ENCODE data around the gene PITX3. TPM values are rescaled to one million over a fixed set of nuclear protein-coding genes. Genes with fewer than 3 reads are reported as not detected.

The PITX3 gene
- polyA plus RNA-seq, 1 donor from 2014 or later, result not detected

DNA sequence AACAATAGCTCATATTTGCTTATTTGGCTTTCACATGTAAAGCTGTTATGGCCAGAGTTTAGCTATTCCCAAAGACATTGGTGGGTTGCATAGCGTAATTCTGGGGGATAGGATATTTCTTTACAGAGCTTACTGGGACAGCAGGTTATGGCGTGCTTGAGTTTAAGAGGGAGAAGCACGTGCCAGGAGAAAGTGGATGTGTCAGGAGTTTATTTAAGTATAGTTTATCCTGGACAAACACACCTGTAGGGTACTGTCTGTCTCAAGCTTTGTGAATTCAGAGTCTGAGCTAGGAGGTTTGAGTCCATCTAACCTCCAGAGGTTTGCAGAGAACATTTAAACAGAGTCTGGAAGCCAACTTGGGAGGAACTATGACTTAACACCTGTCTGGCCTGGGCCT, 25.4 kb upstream of the PITX3 start:
- peaks cover 4% of the 10 kb centered on the region for H3K36me3 ChIP-seq (ENCODE audit: insufficient read depth, low read length)
- no peak overlapping the region for H3K4me2 ChIP-seq (ENCODE audit: low read length)
- H3K9me2 ChIP-seq (ENCODE audit: insufficient read depth, low read length), result no peaks in the 10 kb centered on the region
- no peak for TF ChIP-seq CTCF (IDR thresholded peaks at IDR 0.05; ENCODE audit: poor library complexity, severe bottlenecking)
- TF ChIP-seq EZH2 (IDR thresholded peaks at IDR 0.05; ENCODE audit: borderline replicate concordance, insufficient read depth, low read length, poor library complexity, severe bottlenecking), result no peak
- TF ChIP-seq SMC3 (conservative IDR thresholded peaks at IDR 0.05; ENCODE audit: poor library complexity), result no peak
- no peak for TF ChIP-seq MXI1 (conservative IDR thresholded peaks at IDR 0.05; ENCODE audit: poor library complexity, severe bottlenecking)
- TF ChIP-seq, protein P1, sequence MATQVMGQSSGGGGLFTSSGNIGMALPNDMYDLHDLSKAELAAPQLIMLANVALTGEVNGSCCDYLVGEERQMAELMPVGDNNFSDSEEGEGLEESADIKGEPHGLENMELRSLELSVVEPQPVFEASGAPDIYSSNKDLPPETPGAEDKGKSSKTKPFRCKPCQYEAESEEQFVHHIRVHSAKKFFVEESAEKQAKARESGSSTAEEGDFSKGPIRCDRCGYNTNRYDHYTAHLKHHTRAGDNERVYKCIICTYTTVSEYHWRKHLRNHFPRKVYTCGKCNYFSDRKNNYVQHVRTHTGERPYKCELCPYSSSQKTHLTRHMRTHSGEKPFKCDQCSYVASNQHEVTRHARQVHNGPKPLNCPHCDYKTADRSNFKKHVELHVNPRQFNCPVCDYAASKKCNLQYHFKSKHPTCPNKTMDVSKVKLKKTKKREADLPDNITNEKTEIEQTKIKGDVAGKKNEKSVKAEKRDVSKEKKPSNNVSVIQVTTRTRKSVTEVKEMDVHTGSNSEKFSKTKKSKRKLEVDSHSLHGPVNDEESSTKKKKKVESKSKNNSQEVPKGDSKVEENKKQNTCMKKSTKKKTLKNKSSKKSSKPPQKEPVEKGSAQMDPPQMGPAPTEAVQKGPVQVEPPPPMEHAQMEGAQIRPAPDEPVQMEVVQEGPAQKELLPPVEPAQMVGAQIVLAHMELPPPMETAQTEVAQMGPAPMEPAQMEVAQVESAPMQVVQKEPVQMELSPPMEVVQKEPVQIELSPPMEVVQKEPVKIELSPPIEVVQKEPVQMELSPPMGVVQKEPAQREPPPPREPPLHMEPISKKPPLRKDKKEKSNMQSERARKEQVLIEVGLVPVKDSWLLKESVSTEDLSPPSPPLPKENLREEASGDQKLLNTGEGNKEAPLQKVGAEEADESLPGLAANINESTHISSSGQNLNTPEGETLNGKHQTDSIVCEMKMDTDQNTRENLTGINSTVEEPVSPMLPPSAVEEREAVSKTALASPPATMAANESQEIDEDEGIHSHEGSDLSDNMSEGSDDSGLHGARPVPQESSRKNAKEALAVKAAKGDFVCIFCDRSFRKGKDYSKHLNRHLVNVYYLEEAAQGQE (IDR thresholded peaks at IDR 0.05; ENCODE audit: borderline replicate concordance), result no peak
- no peak for TF ChIP-seq POLR2AphosphoS5 (IDR thresholded peaks at IDR 0.05)
- no peak for TF ChIP-seq EP300 (conservative IDR thresholded peaks at IDR 0.05; ENCODE audit: poor library complexity, severe bottlenecking)
- no peak for TF ChIP-seq TAF1 (IDR thresholded peaks at IDR 0.05; ENCODE audit: low read depth)
- TF ChIP-seq RAD21 (conservative IDR thresholded peaks at IDR 0.05), result no peak
- H2AFZ ChIP-seq (ENCODE audit: low read depth, low read length), result no peak overlapping the region
- H3K4me3 ChIP-seq (ENCODE audit: low read length), result no peak overlapping the region
- H4K20me1 ChIP-seq (ENCODE audit: insufficient read depth), result no peaks in the 10 kb centered on the region
- peaks cover 16% of the 10 kb centered on the region for H3K79me2 ChIP-seq (replicated peaks; ENCODE audit: insufficient read depth, low read length)
- no peaks in the 10 kb centered on the region for H3K9me3 ChIP-seq (ENCODE audit: low read length)
- H3K9ac ChIP-seq (ENCODE audit: low read length), result no peak overlapping the region
- H3K27ac ChIP-seq (ENCODE audit: low read length), result no peak overlapping the region
- H3F3A ChIP-seq (ENCODE audit: insufficient read depth, low read length, poor library complexity, severe bottlenecking), result no peaks in the 10 kb centered on the region
- no peaks in the 10 kb centered on the region for H3K27me3 ChIP-seq (ENCODE audit: insufficient read depth, low read depth, low read length)

DNA sequence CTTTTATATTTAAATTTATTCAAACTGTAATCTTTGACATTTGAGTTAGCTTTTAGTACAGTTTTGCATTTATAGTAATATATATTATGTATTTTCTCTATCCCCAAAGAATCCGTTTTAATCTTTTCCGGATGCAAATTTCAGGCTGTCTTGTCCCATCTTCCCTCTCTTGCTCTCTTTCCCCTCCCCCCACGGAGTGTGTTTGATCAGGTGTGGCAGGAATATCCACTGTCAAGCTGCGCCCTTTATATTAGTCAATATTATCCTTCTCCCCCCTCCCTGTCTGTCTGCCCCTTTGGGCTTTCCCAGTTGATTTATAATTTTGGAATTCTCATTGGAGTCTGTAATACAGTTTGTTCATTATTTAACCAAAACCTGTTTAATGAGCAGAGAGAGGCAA, 23.1 kb upstream of the PITX3 start:
- TF ChIP-seq CTCF (IDR thresholded peaks at IDR 0.05; ENCODE audit: poor library complexity, severe bottlenecking) (no peak), EZH2 (IDR thresholded peaks at IDR 0.05; ENCODE audit: borderline replicate concordance, insufficient read depth, low read length, poor library complexity, severe bottlenecking) (no peak), POLR2AphosphoS5 (IDR thresholded peaks at IDR 0.05) (no peak), RAD21 (conservative IDR thresholded peaks at IDR 0.05) (no peak), TAF1 (IDR thresholded peaks at IDR 0.05; ENCODE audit: low read depth) (no peak), SMC3 (conservative IDR thresholded peaks at IDR 0.05; ENCODE audit: poor library complexity) (no peak), MXI1 (conservative IDR thresholded peaks at IDR 0.05; ENCODE audit: poor library complexity, severe bottlenecking) (no peak), EP300 (conservative IDR thresholded peaks at IDR 0.05; ENCODE audit: poor library complexity, severe bottlenecking) (no peak)
- TF ChIP-seq, protein P1 (IDR thresholded peaks at IDR 0.05; ENCODE audit: borderline replicate concordance), result no peak
- Histone ChIP-seq H2AFZ (ENCODE audit: low read depth, low read length) (no peak overlapping the region), H3F3A (ENCODE audit: insufficient read depth, low read length, poor library complexity, severe bottlenecking) (no peaks in the 10 kb centered on the region), H3K36me3 (ENCODE audit: insufficient read depth, low read length) (peaks cover 4% of the 10 kb centered on the region), H3K9me3 (ENCODE audit: low read length) (no peaks in the 10 kb centered on the region), H3K79me2 (replicated peaks; ENCODE audit: insufficient read depth, low read length) (peaks cover 16% of the 10 kb centered on the region), H3K9ac (ENCODE audit: low read length) (no peak overlapping the region), H3K4me3 (ENCODE audit: low read length) (no peak overlapping the region), H4K20me1 (ENCODE audit: insufficient read depth) (no peaks in the 10 kb centered on the region), H3K9me2 (ENCODE audit: insufficient read depth, low read length) (no peaks in the 10 kb centered on the region), H3K27me3 (ENCODE audit: insufficient read depth, low read depth, low read length) (no peaks in the 10 kb centered on the region), H3K4me2 (ENCODE audit: low read length) (no peak overlapping the region), H3K27ac (ENCODE audit: low read length) (no peak overlapping the region)
